ENCODE measurements around the gene FMNL2.

GRCh38 chr2:152421521-152422370, 86.8 kb downstream of the FMNL2 start:
- TF ChIP-seq, protein P1, sequence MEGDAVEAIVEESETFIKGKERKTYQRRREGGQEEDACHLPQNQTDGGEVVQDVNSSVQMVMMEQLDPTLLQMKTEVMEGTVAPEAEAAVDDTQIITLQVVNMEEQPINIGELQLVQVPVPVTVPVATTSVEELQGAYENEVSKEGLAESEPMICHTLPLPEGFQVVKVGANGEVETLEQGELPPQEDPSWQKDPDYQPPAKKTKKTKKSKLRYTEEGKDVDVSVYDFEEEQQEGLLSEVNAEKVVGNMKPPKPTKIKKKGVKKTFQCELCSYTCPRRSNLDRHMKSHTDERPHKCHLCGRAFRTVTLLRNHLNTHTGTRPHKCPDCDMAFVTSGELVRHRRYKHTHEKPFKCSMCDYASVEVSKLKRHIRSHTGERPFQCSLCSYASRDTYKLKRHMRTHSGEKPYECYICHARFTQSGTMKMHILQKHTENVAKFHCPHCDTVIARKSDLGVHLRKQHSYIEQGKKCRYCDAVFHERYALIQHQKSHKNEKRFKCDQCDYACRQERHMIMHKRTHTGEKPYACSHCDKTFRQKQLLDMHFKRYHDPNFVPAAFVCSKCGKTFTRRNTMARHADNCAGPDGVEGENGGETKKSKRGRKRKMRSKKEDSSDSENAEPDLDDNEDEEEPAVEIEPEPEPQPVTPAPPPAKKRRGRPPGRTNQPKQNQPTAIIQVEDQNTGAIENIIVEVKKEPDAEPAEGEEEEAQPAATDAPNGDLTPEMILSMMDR (conservative IDR thresholded peaks at IDR 0.05; ENCODE audit: low read depth in 2 of 2): no peak
- no peak for TF ChIP-seq EZH2phosphoT487 (IDR thresholded peaks at IDR 0.05; ENCODE audit: unreplicated experiment)
- TF ChIP-seq EZH2 (IDR thresholded peaks at IDR 0.05; ENCODE audit: low read depth, unreplicated experiment): no peak
- TF ChIP-seq, protein P2, sequence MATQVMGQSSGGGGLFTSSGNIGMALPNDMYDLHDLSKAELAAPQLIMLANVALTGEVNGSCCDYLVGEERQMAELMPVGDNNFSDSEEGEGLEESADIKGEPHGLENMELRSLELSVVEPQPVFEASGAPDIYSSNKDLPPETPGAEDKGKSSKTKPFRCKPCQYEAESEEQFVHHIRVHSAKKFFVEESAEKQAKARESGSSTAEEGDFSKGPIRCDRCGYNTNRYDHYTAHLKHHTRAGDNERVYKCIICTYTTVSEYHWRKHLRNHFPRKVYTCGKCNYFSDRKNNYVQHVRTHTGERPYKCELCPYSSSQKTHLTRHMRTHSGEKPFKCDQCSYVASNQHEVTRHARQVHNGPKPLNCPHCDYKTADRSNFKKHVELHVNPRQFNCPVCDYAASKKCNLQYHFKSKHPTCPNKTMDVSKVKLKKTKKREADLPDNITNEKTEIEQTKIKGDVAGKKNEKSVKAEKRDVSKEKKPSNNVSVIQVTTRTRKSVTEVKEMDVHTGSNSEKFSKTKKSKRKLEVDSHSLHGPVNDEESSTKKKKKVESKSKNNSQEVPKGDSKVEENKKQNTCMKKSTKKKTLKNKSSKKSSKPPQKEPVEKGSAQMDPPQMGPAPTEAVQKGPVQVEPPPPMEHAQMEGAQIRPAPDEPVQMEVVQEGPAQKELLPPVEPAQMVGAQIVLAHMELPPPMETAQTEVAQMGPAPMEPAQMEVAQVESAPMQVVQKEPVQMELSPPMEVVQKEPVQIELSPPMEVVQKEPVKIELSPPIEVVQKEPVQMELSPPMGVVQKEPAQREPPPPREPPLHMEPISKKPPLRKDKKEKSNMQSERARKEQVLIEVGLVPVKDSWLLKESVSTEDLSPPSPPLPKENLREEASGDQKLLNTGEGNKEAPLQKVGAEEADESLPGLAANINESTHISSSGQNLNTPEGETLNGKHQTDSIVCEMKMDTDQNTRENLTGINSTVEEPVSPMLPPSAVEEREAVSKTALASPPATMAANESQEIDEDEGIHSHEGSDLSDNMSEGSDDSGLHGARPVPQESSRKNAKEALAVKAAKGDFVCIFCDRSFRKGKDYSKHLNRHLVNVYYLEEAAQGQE (IDR thresholded peaks at IDR 0.05; ENCODE audit: unreplicated experiment): no peak
